Measurements from ENCODE around the gene SPTA1.

The SPTA1 gene

DNA sequence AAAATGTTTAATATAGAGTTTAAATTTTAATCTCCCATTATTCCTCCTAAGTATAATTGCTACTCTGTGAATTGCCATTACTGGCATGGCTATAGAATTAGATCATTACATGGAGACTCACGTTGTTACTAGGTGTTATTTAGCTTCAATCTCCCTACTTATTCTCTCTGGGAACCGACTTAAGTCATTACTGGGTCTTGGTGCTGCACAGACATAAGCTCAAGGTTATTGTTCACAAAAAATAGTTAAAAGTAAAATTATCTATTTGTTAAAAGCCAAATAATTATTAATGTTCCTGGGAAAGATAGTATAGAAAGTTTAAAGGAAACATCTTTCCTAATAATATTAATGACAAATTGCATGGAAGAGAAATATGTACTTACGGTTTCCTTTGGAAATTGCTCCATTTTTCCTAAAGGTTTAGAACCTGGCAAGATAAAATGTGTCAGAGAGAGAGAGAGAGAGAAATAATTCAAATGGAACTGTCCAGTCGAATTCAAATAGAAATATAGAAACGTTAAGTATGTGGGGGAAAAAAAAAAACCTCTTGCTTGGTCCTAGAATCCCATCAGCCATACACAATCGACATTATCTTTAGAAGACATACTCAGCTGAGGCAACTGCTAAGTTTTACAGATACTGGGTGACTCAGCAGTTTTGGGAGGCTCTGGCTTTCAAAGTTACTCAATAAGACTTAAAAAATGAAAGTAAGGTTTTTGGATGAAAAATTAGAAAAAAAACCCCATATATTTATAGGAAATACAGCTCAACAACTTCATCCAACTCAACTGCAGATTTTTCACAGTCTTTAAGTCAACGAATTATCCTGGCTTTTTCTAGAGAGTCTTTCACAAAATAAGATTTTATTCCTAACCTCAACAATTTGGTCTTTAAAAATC lies at the start of gene SPTA1:
Gene SPTA1, minus strand, starts transcription at position 605 of the 899 bp plus-strand sequence. Its CDS starts 198 bp downstream, at position 407.
- no peak within 1 kb of the TSS for H3K27ac ChIP-seq
- TF ChIP-seq CTCF (conservative IDR thresholded peaks at IDR 0.05), result no peak

- H3K27ac ChIP-seq, result no peak overlapping the region
- TF ChIP-seq CTCF (conservative IDR thresholded peaks at IDR 0.05), result no peak
Observed at GRCh38 chr1:158735848-158736247, 49.3 kb upstream of the SPTA1 start.

DNA sequence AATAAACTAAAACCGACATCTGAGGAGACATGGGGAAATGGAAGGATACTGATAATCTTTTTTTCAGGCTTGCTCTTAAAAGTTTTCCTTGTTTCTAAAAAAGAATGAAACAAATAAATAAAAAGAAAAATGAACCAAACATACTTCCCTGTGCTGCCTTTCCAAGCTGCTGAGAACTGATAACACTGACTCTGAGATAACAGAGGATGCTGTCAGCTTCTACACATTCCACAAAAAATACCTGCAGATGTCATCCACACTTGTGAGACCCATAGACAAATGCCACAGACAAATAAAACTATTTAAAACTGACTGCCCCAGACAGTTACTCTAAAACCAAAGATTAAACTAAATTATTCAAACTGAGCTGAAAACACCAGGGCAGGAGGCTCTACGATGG lies 46.0 kb upstream of the SPTA1 start:
- TF ChIP-seq CTCF (conservative IDR thresholded peaks at IDR 0.05), result no peak
- H3K27ac ChIP-seq, result no peak overlapping the region

DNA sequence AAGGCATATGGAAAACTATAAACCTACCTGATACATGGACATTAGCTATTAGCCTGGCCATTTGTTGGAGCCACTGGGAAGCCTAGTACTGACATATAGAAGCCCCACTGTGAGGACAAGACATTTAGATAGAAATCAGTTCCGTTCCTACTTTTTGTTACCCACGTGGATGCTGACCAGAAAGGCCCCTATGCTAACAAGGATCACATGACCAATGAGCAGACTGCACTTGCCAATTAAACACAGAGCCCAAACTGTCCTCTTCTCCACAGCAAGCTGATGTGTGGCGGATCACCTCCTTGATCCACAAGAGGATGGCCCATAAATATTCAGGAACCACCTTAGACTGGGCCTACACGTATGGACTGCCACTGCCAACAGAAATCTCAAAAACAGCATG lies 45.2 kb upstream of the SPTA1 start:
- TF ChIP-seq CTCF (conservative IDR thresholded peaks at IDR 0.05), result no peak
- H3K27ac ChIP-seq, result no peak overlapping the region

- H3K27ac ChIP-seq, result no peak overlapping the region
- TF ChIP-seq CTCF (conservative IDR thresholded peaks at IDR 0.05), result no peak
Observed at GRCh38 chr1:158730453-158730852, 43.9 kb upstream of the SPTA1 start.

- no peak overlapping the region for H3K27ac ChIP-seq
- no peak for TF ChIP-seq CTCF (conservative IDR thresholded peaks at IDR 0.05)
Observed at GRCh38 chr1:158728510-158729225, 42.2 kb upstream of the SPTA1 start.

GRCh38 chr1:158724442-158724841 lies 37.9 kb upstream of the SPTA1 start:
- no peak overlapping the region for H3K27ac ChIP-seq
- no peak for TF ChIP-seq CTCF (conservative IDR thresholded peaks at IDR 0.05)

All from VCaP (cell line).